Natural killer cell (primary cell): Measurements from ENCODE around the gene SP100. TPM values are rescaled to one million over a fixed set of nuclear protein-coding genes. Genes with fewer than 3 reads are reported as not detected.

Source experiments
- ATAC-seq, 3 donors: fragments of 150-1000 bp in 2 of 3; fragments of 200-7000 bp in 1 of 3; cut with Tn5 transposase; 1 replicate in 1 of 3; 2 replicates in 2 of 3; pipeline ENCODE4 v1.10.0; 2021; ENCODE audit warnings: mild to moderate bottlenecking in 2 of 3, moderate library complexity in 2 of 3
- DNase-seq, 2 donors: peaks; one replicate each; pipeline versions ENCODE4 v3.0.0 to v3.0.0-alpha.2; 2013 to 2021; ENCODE audit warnings: mixed read lengths in 1 of 2
- H3K27ac ChIP-seq: one replicate; pipeline ENCODE4 v1.5.1; 2013; ENCODE audit warnings: mild to moderate bottlenecking, low read length
- H3K27me3 ChIP-seq: one replicate; pipeline ENCODE4 v1.6.1; 2013; ENCODE audit warnings: low read length; ENCODE audit not compliant: control insufficient read depth, insufficient read depth
- H3K36me3 ChIP-seq: one replicate; pipeline ENCODE4 v1.6.1; 2013; ENCODE audit warnings: low read length; ENCODE audit not compliant: control insufficient read depth, insufficient read depth
- H3K4me1 ChIP-seq: one replicate; pipeline ENCODE4 v1.6.1; 2013; ENCODE audit warnings: low read length; ENCODE audit not compliant: control insufficient read depth, insufficient read depth
- H3K4me3 ChIP-seq: one replicate; pipeline ENCODE4 v1.5.1; 2013; ENCODE audit warnings: low read length
- H3K9me3 ChIP-seq: one replicate; pipeline ENCODE4 v1.6.1; 2013; ENCODE audit warnings: low read length; ENCODE audit not compliant: control insufficient read depth, insufficient read depth
- H3K27ac Mint-ChIP-seq, 2 donors: one replicate each; pipeline ENCODE4 v1.8.0; 2022; ENCODE audit warnings: mild to moderate bottlenecking in 2 of 2, mixed read lengths in 2 of 2, moderate library complexity in 1 of 2
- H3K27me3 Mint-ChIP-seq, 2 donors: one replicate each; pipeline ENCODE4 v1.8.0; 2022; ENCODE audit warnings: low read depth in 2 of 2, mixed read lengths in 2 of 2
- H3K36me3 Mint-ChIP-seq: one replicate; pipeline ENCODE4 v1.8.0; 2022; ENCODE audit warnings: mixed read lengths
- H3K4me1 Mint-ChIP-seq, 2 donors: one replicate each; pipeline ENCODE4 v1.8.0; 2022; ENCODE audit warnings: mixed read lengths in 2 of 2
- H3K4me3 Mint-ChIP-seq: one replicate; pipeline ENCODE4 v1.8.0; 2022; ENCODE audit warnings: mild to moderate bottlenecking, moderate library complexity, mixed read lengths
- H3K9me3 Mint-ChIP-seq, 2 donors: one replicate each; pipeline ENCODE4 v1.8.0; 2022; ENCODE audit warnings: mixed read lengths in 2 of 2
- WGBS: methylation state at CpG from one replicate; pipeline ENCODE4 v1.1.7; 2013; ENCODE audit warnings: missing lambda C conversion rate; ENCODE audit not compliant: insufficient coverage; 5-methylcytosine and 5-hydroxymethylcytosine counted together
- intact Hi-C: fragments of 100-400 bp; cut with micrococcal nuclease; formaldehyde crosslinking; loops from one replicate; pipeline ENCODE4 v1.14.2; 2022
- total RNA-seq, 4 donors: library from RNA; stranded (reverse); fragments of 120-200 nt in 1 of 4; gene quantifications; one replicate each; pipeline versions ENCODE4 v1.2.3 to v1.2.4, GENCODE V29; 2013 to 2022
- TF ChIP-seq, protein P1 (sequence below): fragments of 200-600 bp; IDR thresholded peaks from one replicate; pipeline ENCODE4 v1.8.0; 2022; ENCODE audit warnings: antibody characterized with exemption

SP100 gene
- total RNA-seq, 3 donors from 2014 or later (not counting 1 experiment from before 2014, with no cell fraction given): 338 to 393 (median 363) TPM

DNA sequence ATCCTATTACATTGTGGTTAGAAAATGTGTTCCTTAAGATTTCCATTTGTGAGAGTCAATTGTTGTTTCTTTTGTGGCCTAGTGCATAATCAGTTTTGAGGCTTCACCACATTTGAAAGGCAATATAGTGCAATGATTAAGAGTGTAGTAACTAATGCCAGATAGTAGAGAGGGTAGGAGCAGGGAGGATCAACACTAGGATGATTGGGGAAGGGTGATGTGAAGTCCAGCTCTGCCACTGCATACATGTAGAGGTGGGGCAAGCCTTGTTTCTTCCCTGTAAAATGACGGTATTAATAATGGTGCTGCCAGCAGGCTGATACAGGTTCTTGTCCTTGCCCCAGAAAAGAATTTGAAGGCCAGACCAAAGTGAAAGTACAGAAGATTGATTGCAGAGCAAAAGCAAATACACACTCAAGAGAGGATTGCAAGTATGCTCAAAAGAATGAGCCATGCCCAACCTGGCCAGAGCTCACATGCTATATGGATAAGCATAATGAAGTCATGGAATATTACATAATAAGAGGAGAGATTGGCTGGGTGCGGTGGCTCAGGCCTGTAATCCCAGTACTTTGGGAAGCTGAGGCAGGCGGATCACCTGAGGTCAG is 8.0 kb downstream of the SP100 start:
- ATAC-seq: peak in 2 of 3 donors; percentile 29 to 41
- H3K27ac Mint-ChIP-seq: peak overlapping the region; percentile 86 to 98
- peaks cover 22% of the 10 kb centered on the region for H3K36me3 Mint-ChIP-seq
- 87% methylated on average over 3 of the region's 3 CpGs for WGBS
- peaks cover 88 to 92% of the 10 kb centered on the region in 2 donors for H3K4me1 Mint-ChIP-seq
- intact Hi-C loops: no loop called here
- peaks cover 2% of the 10 kb centered on the region in 2 donors for H3K9me3 Mint-ChIP-seq
- Histone ChIP-seq H3K36me3 (peaks cover 49% of the 10 kb centered on the region), H3K4me1 (peaks cover 24% of the 10 kb centered on the region), H3K27me3 (no peaks in the 10 kb centered on the region), H3K4me3 (no peak overlapping the region), H3K27ac (peak overlapping the region; percentile 5), H3K9me3 (peaks cover 3% of the 10 kb centered on the region)
- H3K4me3 Mint-ChIP-seq: peak overlapping the region; percentile 59
- TF ChIP-seq, protein P1, sequence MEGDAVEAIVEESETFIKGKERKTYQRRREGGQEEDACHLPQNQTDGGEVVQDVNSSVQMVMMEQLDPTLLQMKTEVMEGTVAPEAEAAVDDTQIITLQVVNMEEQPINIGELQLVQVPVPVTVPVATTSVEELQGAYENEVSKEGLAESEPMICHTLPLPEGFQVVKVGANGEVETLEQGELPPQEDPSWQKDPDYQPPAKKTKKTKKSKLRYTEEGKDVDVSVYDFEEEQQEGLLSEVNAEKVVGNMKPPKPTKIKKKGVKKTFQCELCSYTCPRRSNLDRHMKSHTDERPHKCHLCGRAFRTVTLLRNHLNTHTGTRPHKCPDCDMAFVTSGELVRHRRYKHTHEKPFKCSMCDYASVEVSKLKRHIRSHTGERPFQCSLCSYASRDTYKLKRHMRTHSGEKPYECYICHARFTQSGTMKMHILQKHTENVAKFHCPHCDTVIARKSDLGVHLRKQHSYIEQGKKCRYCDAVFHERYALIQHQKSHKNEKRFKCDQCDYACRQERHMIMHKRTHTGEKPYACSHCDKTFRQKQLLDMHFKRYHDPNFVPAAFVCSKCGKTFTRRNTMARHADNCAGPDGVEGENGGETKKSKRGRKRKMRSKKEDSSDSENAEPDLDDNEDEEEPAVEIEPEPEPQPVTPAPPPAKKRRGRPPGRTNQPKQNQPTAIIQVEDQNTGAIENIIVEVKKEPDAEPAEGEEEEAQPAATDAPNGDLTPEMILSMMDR: no peak
- no peaks in the 10 kb centered on the region for H3K27me3 Mint-ChIP-seq
- DNase-seq: no peak

DNA sequence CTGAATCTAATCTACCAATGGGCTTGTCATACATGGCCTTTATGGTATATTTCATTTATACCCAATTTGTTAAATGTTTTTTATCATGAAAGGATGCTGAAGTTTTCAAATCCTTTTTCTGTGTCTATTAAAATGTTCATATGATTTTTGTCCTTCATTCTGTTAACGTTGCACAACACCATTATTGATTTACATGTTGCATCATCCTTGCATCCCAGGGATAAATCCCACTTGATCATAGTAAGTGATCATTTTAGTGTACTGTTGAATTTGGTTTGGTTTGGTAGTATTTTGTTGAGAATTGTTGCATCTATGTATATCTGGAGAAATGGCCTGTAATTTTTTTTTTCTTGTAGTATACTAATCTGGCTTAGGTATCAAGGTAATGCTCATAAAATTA is 9.4 kb downstream of the SP100 start:
- Mint-ChIP-seq H3K27me3 (no peaks in the 10 kb centered on the region), H3K36me3 (peaks cover 31% of the 10 kb centered on the region), H3K4me1 (peaks cover 85 to 86% of the 10 kb centered on the region in 2 donors), H3K9me3 (peaks cover 5 to 6% of the 10 kb centered on the region in 2 donors), H3K27ac (peak overlapping the region; percentile 68 to 72), H3K4me3 (peak overlapping the region; percentile 32)
- TF ChIP-seq, protein P1: no peak
- H3K36me3 ChIP-seq: peaks cover 63% of the 10 kb centered on the region
- intact Hi-C loops: no loop called here
- no peak for DNase-seq
- H3K27me3 ChIP-seq: no peaks in the 10 kb centered on the region
- no peak for ATAC-seq
- H3K4me1 ChIP-seq: peaks cover 24% of the 10 kb centered on the region
- no CpG with 5 or more reads among the region's 1 CpG for WGBS
- peaks cover 7% of the 10 kb centered on the region for H3K9me3 ChIP-seq
- no peak overlapping the region for H3K27ac ChIP-seq
- H3K4me3 ChIP-seq: no peak overlapping the region

DNA sequence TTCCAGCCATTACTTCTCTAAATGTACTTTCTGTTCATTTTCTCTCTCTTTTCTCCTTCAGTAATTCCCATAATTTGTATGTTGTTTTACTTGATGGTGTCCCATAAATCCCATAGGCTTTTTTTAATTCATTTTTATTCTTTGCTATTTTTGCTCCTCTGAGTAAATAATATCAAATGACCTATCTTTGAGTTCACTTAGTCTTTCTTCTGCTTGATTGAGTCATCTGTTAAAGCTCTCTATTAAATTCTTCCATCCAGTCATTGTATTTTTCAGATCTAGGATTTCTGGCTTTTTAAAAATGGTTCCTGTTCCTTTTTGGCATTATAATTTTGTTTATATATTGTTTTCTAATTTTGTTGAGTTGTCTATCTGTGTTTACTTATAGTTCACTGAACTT is 13.5 kb downstream of the SP100 start:
- no peak overlapping the region for H3K27ac ChIP-seq
- H3K36me3 Mint-ChIP-seq: peaks cover 16% of the 10 kb centered on the region
- peak overlapping the region; percentile 50 for H3K4me3 Mint-ChIP-seq

More for the DNA sequence above, 13.5 kb downstream of the SP100 start:
- Histone ChIP-seq H3K9me3 (peaks cover 7% of the 10 kb centered on the region), H3K27me3 (no peaks in the 10 kb centered on the region), H3K4me3 (no peak overlapping the region), H3K36me3 (peaks cover 38% of the 10 kb centered on the region), H3K4me1 (peaks cover 20% of the 10 kb centered on the region)
- DNase-seq (no peak), ATAC-seq (no peak)
- intact Hi-C loops: no loop called here
- Mint-ChIP-seq H3K4me1 (peaks cover 77 to 78% of the 10 kb centered on the region in 2 donors), H3K27me3 (no peaks in the 10 kb centered on the region), H3K27ac (peak overlapping the region; percentile 51 to 80), H3K9me3 (peaks cover 5 to 6% of the 10 kb centered on the region in 2 donors)
- TF ChIP-seq, protein P1: no peak
